ENCODE results near the gene CDK5RAP1. TPM values are rescaled to one million over a fixed set of nuclear protein-coding genes. Genes with fewer than 3 reads are reported as not detected.
A peak's percentile ranks its signal among the peaks of the same experiment; 100 is the strongest.
"Not testable (repeated sequence)": the region's sequence is repeated elsewhere in the genome, so short reads cannot be mapped to it uniquely, and the experiment has no call there.

CDK5RAP1 gene
- total RNA-seq, 1 donor from 2014 or later: 25.3 TPM

DNA sequence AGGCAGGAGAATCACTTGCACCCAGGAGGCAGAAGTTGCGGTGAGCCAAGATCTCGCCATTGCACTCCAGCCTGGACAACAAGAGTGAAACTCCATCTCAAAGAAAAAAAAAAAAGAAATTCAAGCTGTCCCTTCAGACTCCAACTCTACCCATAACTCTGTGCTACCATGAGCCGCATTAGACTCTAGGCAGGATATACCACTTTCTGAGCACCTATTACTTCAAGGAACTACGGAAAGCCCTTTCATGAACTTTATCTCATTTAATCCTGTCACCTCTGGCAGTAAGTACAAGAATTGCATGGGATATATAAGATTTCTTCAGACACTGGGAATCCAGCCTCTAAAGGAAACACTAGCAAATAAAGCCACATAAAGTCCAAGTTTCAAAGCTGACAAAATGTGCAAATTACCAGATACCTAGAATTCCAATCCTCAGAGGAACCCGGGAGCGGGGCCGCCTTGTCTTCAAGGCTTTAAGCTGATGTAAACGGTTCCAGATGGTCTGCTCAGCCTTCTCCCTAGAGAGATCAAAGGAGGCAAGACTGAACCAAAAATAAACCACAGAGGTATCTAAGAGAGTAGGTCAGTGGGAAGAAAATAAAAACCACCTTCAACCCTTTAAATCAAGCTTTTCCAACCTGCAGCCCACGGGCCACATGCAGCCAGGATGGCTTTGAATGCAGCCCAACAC is 9.4 kb downstream of the CDK5RAP1 start:
- Mint-ChIP-seq H3K4me1 (ENCODE audit: unreplicated experiment) (peaks cover 14% of the 10 kb centered on the region), H3K4me3 (ENCODE audit: unreplicated experiment) (peak overlapping the region; percentile 34), H3K27ac (ENCODE audit: unreplicated experiment) (peak overlapping the region; percentile 81), H3K36me3 (ENCODE audit: unreplicated experiment) (peaks cover 37% of the 10 kb centered on the region), H3K27me3 (ENCODE audit: unreplicated experiment) (no peaks in the 10 kb centered on the region), H3K9me3 (ENCODE audit: unreplicated experiment) (no peaks in the 10 kb centered on the region)
- no peak for DNase-seq (ENCODE audit: extremely low spot score, unreplicated experiment)
- TF ChIP-seq, protein P1, sequence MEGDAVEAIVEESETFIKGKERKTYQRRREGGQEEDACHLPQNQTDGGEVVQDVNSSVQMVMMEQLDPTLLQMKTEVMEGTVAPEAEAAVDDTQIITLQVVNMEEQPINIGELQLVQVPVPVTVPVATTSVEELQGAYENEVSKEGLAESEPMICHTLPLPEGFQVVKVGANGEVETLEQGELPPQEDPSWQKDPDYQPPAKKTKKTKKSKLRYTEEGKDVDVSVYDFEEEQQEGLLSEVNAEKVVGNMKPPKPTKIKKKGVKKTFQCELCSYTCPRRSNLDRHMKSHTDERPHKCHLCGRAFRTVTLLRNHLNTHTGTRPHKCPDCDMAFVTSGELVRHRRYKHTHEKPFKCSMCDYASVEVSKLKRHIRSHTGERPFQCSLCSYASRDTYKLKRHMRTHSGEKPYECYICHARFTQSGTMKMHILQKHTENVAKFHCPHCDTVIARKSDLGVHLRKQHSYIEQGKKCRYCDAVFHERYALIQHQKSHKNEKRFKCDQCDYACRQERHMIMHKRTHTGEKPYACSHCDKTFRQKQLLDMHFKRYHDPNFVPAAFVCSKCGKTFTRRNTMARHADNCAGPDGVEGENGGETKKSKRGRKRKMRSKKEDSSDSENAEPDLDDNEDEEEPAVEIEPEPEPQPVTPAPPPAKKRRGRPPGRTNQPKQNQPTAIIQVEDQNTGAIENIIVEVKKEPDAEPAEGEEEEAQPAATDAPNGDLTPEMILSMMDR (IDR thresholded peaks at IDR 0.05): no peak

GRCh38 chr20:33389326-33389725 is 12.0 kb downstream of the CDK5RAP1 start:
- not testable (repeated sequence) for H3K27ac Mint-ChIP-seq (ENCODE audit: unreplicated experiment); H3K4me3 Mint-ChIP-seq (ENCODE audit: unreplicated experiment)
- H3K36me3 Mint-ChIP-seq (ENCODE audit: unreplicated experiment): peaks cover 47% of the 10 kb centered on the region

GRCh38 chr20:33388268-33388667 is 13.1 kb downstream of the CDK5RAP1 start:
- H3K36me3 Mint-ChIP-seq (ENCODE audit: unreplicated experiment): peaks cover 44% of the 10 kb centered on the region
- TF ChIP-seq, protein P1 (IDR thresholded peaks at IDR 0.05): no peak
- no peaks in the 10 kb centered on the region for H3K27me3 Mint-ChIP-seq (ENCODE audit: unreplicated experiment)
- peaks cover 12% of the 10 kb centered on the region for H3K4me1 Mint-ChIP-seq (ENCODE audit: unreplicated experiment)
- no peak overlapping the region for H3K4me3 Mint-ChIP-seq (ENCODE audit: unreplicated experiment)
- DNase-seq (ENCODE audit: extremely low spot score, unreplicated experiment): no peak
- no peak overlapping the region for H3K27ac Mint-ChIP-seq (ENCODE audit: unreplicated experiment)
- no peaks in the 10 kb centered on the region for H3K9me3 Mint-ChIP-seq (ENCODE audit: unreplicated experiment)

More at GRCh38 chr20:33389326-33389725, 12.0 kb downstream of the CDK5RAP1 start:
- not testable (repeated sequence) for H3K27me3 Mint-ChIP-seq (ENCODE audit: unreplicated experiment); DNase-seq (ENCODE audit: extremely low spot score, unreplicated experiment); H3K9me3 Mint-ChIP-seq (ENCODE audit: unreplicated experiment)
- peaks cover 14% of the 10 kb centered on the region for H3K4me1 Mint-ChIP-seq (ENCODE audit: unreplicated experiment)

GRCh38 chr20:33387177-33387576 is 14.1 kb downstream of the CDK5RAP1 start:
- TF ChIP-seq, protein P1 (IDR thresholded peaks at IDR 0.05): no peak
- no peak overlapping the region for H3K4me3 Mint-ChIP-seq (ENCODE audit: unreplicated experiment)
- no peak overlapping the region for H3K27ac Mint-ChIP-seq (ENCODE audit: unreplicated experiment)
- no peaks in the 10 kb centered on the region for H3K9me3 Mint-ChIP-seq (ENCODE audit: unreplicated experiment)
- peaks cover 7% of the 10 kb centered on the region for H3K4me1 Mint-ChIP-seq (ENCODE audit: unreplicated experiment)
- no peaks in the 10 kb centered on the region for H3K27me3 Mint-ChIP-seq (ENCODE audit: unreplicated experiment)
- peaks cover 44% of the 10 kb centered on the region for H3K36me3 Mint-ChIP-seq (ENCODE audit: unreplicated experiment)
- DNase-seq (ENCODE audit: extremely low spot score, unreplicated experiment): no peak

- Mint-ChIP-seq H3K27me3 (ENCODE audit: unreplicated experiment) (no peaks in the 10 kb centered on the region), H3K4me1 (ENCODE audit: unreplicated experiment) (peaks cover 2% of the 10 kb centered on the region), H3K27ac (ENCODE audit: unreplicated experiment) (no peak overlapping the region), H3K36me3 (ENCODE audit: unreplicated experiment) (peaks cover 42% of the 10 kb centered on the region), H3K9me3 (ENCODE audit: unreplicated experiment) (no peaks in the 10 kb centered on the region), H3K4me3 (ENCODE audit: unreplicated experiment) (no peak overlapping the region)
- TF ChIP-seq, protein P1 (IDR thresholded peaks at IDR 0.05): no peak
- no peak for DNase-seq (ENCODE audit: extremely low spot score, unreplicated experiment)
These were observed 14.6 kb downstream of the CDK5RAP1 start for GRCh38 chr20:33386673-33387072.

Data from osteocyte (in vitro differentiated cells).